ENCODE results near the gene MAP3K4.

Gene MAP3K4

GRCh38 chr6:160991406-160992060 lies at the start of gene MAP3K4:
Gene MAP3K4 (plus strand): TSS chr6:160991769. CDS start chr6:160991932, 163 bp downstream.
- DNase-seq, result peak; percentile 63 to 95 (median 75)
- intact Hi-C loops (cut with DNase I), result loop anchor here (1.0 to 10.0 kb wide), 3 partner anchors 61 to 386 kb away; no protein-coding TSS in a partner anchor

- DNase-seq, result no peak
Observed at GRCh38 chr6:160943997-160944396, 47.6 kb upstream of the MAP3K4 start.

GRCh38 chr6:160945516-160946177 lies 45.9 kb upstream of the MAP3K4 start:
- intact Hi-C loops (cut with DNase I), result no loop called here
- no peak for DNase-seq

More at GRCh38 chr6:160943997-160944396, 47.6 kb upstream of the MAP3K4 start:
- intact Hi-C loops (cut with DNase I), result no loop called here

GRCh38 chr6:160949531-160949930 lies 42.0 kb upstream of the MAP3K4 start:
- intact Hi-C loops (cut with DNase I), result no loop called here
- DNase-seq, result no peak

GRCh38 chr6:160950507-160950906 lies 41.1 kb upstream of the MAP3K4 start:
- intact Hi-C loops (cut with DNase I), result no loop called here
- no peak for DNase-seq

- intact Hi-C loops (cut with DNase I), result no loop called here
- no peak for DNase-seq
Observed at GRCh38 chr6:160951187-160952030, 40.2 kb upstream of the MAP3K4 start.

- DNase-seq, result no peak
- intact Hi-C loops (cut with DNase I), result no loop called here
Observed at GRCh38 chr6:160952633-160953281, 38.8 kb upstream of the MAP3K4 start.

- intact Hi-C loops (cut with DNase I), result no loop called here
- DNase-seq, result no peak
Observed at GRCh38 chr6:160955508-160956295, 35.9 kb upstream of the MAP3K4 start.

- DNase-seq, result no peak
- intact Hi-C loops (cut with DNase I), result no loop called here
Observed at GRCh38 chr6:160956300-160957035, 35.1 kb upstream of the MAP3K4 start.

- DNase-seq, result no peak
- intact Hi-C loops (cut with DNase I), result no loop called here
Observed at GRCh38 chr6:160959726-160960435, 31.7 kb upstream of the MAP3K4 start.

GRCh38 chr6:160960839-160961238 lies 30.7 kb upstream of the MAP3K4 start:
- intact Hi-C loops (cut with DNase I), result no loop called here
- no peak for DNase-seq

- intact Hi-C loops (cut with DNase I), result no loop called here
- DNase-seq, result peak in 1 of 10 donors; percentile 66
Observed at GRCh38 chr6:160962835-160963623, 28.5 kb upstream of the MAP3K4 start.

- intact Hi-C loops (cut with DNase I), result no loop called here
- no peak for DNase-seq
Observed at GRCh38 chr6:160963651-160964050, 27.9 kb upstream of the MAP3K4 start.

- intact Hi-C loops (cut with DNase I), result no loop called here
Observed at GRCh38 chr6:160965893-160966292, 25.7 kb upstream of the MAP3K4 start.

GRCh38 chr6:160966493-160967229 lies 24.9 kb upstream of the MAP3K4 start:
- intact Hi-C loops (cut with DNase I), result no loop called here
- no peak for DNase-seq

More at GRCh38 chr6:160965893-160966292, 25.7 kb upstream of the MAP3K4 start:
- DNase-seq, result no peak

- intact Hi-C loops (cut with DNase I), result no loop called here
- DNase-seq, result no peak
Observed at GRCh38 chr6:160967351-160967750, 24.2 kb upstream of the MAP3K4 start.

- no peak for DNase-seq
- intact Hi-C loops (cut with DNase I), result no loop called here
Observed at GRCh38 chr6:160967833-160968232, 23.7 kb upstream of the MAP3K4 start.
